ENCODE data around the gene MAGI2.

MAGI2 gene

DNA sequence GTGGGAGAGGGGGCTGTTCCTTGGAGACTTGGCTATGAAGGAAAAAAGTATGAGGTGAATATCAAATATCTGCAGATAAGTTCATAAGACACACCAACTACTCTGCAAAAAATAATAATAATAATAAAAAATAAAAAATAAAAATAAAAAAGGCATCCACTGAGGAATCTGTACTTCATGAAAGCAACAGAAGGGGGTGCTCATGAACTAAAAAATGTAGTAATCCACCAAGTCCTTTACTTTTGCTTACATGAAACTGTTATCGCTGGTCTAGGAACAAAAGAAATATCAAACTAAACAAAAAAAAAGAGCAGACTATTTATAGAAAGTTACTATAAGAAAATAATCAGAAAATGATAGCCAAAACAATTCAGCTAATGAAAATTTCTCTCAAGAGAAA, 1075.9 kb downstream of the MAGI2 start (continued):
- TF ChIP-seq RARB (CRISPR knock-in tag; IDR thresholded peaks at IDR 0.05): no peak
- no peak for TF ChIP-seq ZNF565 (CRISPR knock-in tag; conservative IDR thresholded peaks at IDR 0.05; ENCODE audit: low read depth)

DNA sequence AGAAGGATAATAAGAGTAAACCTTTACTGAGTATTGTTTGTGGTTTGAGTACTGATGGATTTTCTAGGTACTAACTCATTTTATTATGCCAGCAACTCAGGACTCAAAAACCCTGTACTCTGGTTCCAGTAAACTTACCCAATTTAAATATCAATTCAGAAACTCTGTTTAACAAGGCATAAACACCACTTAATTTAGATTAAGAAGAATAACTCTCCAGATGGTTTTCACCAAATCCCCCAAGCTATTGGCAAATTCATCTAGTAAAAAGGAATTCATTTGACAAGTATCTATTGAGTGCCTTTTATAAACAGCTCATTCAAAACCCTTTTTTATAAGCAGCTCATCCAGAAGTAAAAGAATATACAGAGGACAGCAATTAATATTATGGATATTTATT, 1082.5 kb downstream of the MAGI2 start:
- no peak for ATAC-seq
- TF ChIP-seq, protein P1, sequence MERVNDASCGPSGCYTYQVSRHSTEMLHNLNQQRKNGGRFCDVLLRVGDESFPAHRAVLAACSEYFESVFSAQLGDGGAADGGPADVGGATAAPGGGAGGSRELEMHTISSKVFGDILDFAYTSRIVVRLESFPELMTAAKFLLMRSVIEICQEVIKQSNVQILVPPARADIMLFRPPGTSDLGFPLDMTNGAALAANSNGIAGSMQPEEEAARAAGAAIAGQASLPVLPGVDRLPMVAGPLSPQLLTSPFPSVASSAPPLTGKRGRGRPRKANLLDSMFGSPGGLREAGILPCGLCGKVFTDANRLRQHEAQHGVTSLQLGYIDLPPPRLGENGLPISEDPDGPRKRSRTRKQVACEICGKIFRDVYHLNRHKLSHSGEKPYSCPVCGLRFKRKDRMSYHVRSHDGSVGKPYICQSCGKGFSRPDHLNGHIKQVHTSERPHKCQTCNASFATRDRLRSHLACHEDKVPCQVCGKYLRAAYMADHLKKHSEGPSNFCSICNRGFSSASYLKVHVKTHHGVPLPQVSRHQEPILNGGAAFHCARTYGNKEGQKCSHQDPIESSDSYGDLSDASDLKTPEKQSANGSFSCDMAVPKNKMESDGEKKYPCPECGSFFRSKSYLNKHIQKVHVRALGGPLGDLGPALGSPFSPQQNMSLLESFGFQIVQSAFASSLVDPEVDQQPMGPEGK (CRISPR knock-in tag; IDR thresholded peaks at IDR 0.05; ENCODE audit: borderline replicate concordance): no peak
- TF ChIP-seq ZNF8 (CRISPR knock-in tag; IDR thresholded peaks at IDR 0.05) (no peak), RARB (CRISPR knock-in tag; IDR thresholded peaks at IDR 0.05) (no peak), ZNF70 (CRISPR knock-in tag; IDR thresholded peaks at IDR 0.05) (no peak), BACH2 (CRISPR knock-in tag; IDR thresholded peaks at IDR 0.05; ENCODE audit: borderline replicate concordance) (no peak), TOX (CRISPR knock-in tag; IDR thresholded peaks at IDR 0.05; ENCODE audit: borderline replicate concordance) (no peak), ESRRG (CRISPR knock-in tag; IDR thresholded peaks at IDR 0.05) (no peak), ZFP30 (CRISPR knock-in tag; IDR thresholded peaks at IDR 0.05) (no peak)
- TF ChIP-seq, protein P2, sequence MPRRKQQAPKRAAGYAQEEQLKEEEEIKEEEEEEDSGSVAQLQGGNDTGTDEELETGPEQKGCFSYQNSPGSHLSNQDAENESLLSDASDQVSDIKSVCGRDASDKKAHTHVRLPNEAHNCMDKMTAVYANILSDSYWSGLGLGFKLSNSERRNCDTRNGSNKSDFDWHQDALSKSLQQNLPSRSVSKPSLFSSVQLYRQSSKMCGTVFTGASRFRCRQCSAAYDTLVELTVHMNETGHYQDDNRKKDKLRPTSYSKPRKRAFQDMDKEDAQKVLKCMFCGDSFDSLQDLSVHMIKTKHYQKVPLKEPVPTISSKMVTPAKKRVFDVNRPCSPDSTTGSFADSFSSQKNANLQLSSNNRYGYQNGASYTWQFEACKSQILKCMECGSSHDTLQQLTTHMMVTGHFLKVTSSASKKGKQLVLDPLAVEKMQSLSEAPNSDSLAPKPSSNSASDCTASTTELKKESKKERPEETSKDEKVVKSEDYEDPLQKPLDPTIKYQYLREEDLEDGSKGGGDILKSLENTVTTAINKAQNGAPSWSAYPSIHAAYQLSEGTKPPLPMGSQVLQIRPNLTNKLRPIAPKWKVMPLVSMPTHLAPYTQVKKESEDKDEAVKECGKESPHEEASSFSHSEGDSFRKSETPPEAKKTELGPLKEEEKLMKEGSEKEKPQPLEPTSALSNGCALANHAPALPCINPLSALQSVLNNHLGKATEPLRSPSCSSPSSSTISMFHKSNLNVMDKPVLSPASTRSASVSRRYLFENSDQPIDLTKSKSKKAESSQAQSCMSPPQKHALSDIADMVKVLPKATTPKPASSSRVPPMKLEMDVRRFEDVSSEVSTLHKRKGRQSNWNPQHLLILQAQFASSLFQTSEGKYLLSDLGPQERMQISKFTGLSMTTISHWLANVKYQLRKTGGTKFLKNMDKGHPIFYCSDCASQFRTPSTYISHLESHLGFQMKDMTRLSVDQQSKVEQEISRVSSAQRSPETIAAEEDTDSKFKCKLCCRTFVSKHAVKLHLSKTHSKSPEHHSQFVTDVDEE (CRISPR knock-in tag; IDR thresholded peaks at IDR 0.05): no peak

DNA sequence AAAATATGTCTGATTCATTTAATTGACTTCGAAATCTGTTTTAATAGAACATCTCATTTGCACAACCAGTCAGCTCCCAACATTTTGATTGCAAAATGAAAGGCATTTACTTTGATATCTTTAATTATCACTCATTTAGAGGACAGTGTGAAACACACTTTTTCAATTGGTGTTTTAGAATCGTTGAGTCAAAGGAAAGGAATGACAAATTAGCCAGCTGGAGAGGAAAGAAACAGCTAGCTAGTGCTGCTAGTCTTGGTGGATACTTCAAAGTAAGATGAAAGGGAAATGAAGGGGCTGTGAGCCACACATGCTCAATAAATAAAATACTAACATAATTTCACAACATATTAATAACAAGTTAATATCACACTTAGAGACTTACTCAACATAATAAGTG, 1084.7 kb downstream of the MAGI2 start:
- no peak for TF ChIP-seq ESRRG (CRISPR knock-in tag; IDR thresholded peaks at IDR 0.05)
- TF ChIP-seq BACH2 (CRISPR knock-in tag; IDR thresholded peaks at IDR 0.05; ENCODE audit: borderline replicate concordance): no peak
- TF ChIP-seq ZFP30 (CRISPR knock-in tag; IDR thresholded peaks at IDR 0.05): no peak
- TF ChIP-seq ZC3H10 (CRISPR knock-in tag; IDR thresholded peaks at IDR 0.05): no peak
- no peak for TF ChIP-seq RARB (CRISPR knock-in tag; IDR thresholded peaks at IDR 0.05)
- TF ChIP-seq OSR1 (CRISPR knock-in tag; IDR thresholded peaks at IDR 0.05): no peak
- TF ChIP-seq ZNF565 (CRISPR knock-in tag; conservative IDR thresholded peaks at IDR 0.05; ENCODE audit: low read depth): no peak
- ATAC-seq: no peak

DNA sequence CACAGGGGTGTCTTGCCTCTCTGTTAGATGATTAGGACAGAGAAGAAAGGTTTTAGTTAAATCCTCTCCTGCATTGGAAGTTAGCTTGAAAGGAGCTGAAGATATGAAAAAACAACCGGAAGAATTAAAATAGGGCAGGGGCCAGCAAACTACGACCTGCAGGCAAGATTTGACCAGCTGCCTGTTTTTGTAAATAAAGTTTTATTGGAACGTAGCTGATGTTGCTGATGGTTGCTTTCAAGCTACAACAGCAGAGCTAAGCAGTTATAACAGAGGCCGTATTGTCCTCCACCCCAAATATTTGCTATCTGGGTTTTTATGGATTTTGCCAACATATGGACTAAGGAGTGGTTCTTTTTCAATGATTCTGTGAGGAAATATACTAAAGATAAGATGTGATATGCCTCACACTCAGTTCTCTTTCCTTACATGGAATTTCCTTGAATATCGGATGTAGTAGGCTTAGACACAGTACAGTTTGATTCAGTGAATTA, 1086.1 kb downstream of the MAGI2 start:
- no peak for ATAC-seq
- TF ChIP-seq GLIS3 (CRISPR knock-in tag; IDR thresholded peaks at IDR 0.05): no peak
- TF ChIP-seq ZFP30 (CRISPR knock-in tag; IDR thresholded peaks at IDR 0.05): no peak
- no peak for TF ChIP-seq ARNTL (CRISPR knock-in tag; IDR thresholded peaks at IDR 0.05; ENCODE audit: borderline replicate concordance, low read depth)
- TF ChIP-seq, protein P3, sequence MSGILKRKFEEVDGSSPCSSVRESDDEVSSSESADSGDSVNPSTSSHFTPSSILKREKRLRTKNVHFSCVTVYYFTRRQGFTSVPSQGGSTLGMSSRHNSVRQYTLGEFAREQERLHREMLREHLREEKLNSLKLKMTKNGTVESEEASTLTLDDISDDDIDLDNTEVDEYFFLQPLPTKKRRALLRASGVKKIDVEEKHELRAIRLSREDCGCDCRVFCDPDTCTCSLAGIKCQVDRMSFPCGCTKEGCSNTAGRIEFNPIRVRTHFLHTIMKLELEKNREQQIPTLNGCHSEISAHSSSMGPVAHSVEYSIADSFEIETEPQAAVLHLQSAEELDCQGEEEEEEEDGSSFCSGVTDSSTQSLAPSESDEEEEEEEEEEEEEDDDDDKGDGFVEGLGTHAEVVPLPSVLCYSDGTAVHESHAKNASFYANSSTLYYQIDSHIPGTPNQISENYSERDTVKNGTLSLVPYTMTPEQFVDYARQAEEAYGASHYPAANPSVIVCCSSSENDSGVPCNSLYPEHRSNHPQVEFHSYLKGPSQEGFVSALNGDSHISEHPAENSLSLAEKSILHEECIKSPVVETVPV (CRISPR knock-in tag; IDR thresholded peaks at IDR 0.05): no peak
- no peak for TF ChIP-seq ZFP3 (CRISPR knock-in tag; IDR thresholded peaks at IDR 0.05)
- TF ChIP-seq, protein P2 (CRISPR knock-in tag; IDR thresholded peaks at IDR 0.05): no peak
- no peak for TF ChIP-seq PPARA (CRISPR knock-in tag; IDR thresholded peaks at IDR 0.05; ENCODE audit: borderline replicate concordance)
- TF ChIP-seq RARB (CRISPR knock-in tag; IDR thresholded peaks at IDR 0.05): no peak
- no peak for TF ChIP-seq CSDC2 (CRISPR knock-in tag; IDR thresholded peaks at IDR 0.05)
- TF ChIP-seq SNAI2 (CRISPR knock-in tag; IDR thresholded peaks at IDR 0.05): no peak
- no peak for TF ChIP-seq ZNF8 (CRISPR knock-in tag; IDR thresholded peaks at IDR 0.05)
- TF ChIP-seq BACH2 (CRISPR knock-in tag; IDR thresholded peaks at IDR 0.05; ENCODE audit: borderline replicate concordance): no peak
- no peak for TF ChIP-seq ESRRG (CRISPR knock-in tag; IDR thresholded peaks at IDR 0.05)

Data from SK-N-SH treated with all-trans-retinoic acid at 6 μM for 48 hours (cell line).